HG02571 (cell line): ENCODE measurements around the gene ARMC9.

Experiments
- ATAC-seq: cut with Tn5 transposase; IDR thresholded peaks from one replicate; pipeline ENCODE4 v1.9.1; 2021; ENCODE audit warnings: mild to moderate bottlenecking, moderate library complexity; ENCODE audit not compliant: unreplicated experiment

ARMC9 gene

GRCh38 chr2:231308219-231308618 is 109.8 kb downstream of the ARMC9 start:
- no peak for ATAC-seq

DNA sequence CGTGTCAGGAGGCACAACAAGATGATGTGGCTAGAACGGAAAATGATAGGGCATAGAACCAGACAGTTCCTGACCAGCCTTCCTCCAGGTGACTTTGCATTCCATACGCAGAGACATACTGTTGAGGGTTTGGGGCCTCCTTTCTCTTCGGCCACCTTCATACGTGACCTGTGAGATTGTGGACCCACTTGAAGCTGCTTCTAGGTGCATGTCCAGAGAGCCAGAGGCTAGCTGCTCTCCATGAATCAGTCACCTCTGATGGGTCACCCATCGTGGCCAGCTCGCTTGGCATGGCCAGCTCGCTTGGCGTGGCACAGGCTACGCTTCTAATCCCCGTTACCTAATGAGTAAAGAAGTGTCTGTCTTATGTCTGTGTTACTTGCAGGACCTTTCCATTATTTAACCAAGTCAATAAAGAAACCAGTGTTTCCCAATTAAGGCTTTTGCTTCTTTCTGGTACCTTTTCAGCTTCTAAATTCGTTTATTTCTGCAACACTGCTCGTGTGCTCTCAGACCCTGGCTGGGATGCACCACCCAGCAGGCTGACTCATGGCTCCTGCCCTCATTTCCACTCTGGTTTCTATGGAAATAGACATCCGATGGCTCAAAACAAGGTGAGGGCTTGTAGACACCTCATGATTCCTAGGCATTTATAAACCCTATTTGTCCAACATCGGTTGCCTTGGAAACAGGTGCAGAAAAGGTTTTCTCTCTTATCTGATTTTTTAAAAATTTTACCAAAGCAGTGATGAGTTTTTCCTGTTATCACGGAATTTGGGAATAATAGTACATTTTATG is 110.4 kb downstream of the ARMC9 start:
- ATAC-seq, result no peak

DNA sequence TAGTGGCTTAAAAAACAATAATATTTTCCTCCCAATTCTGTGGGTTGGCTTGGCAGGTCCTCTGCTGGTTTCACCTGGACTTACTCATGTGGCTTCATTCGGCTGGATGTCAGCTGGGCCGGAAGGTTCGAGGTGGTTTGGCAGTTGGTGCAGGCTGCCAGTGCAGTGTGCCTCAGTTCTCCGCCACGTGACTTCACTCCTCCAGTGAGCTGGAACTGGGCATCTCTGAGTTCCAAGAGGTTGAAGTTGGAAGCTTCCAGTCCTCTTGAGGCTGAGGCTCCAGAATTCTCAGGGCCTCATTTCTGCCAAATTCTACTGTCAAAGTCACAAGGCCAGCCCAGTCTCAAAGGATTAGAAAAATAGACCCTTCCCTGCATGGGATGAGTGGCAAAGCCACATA is 113.6 kb downstream of the ARMC9 start:
- ATAC-seq, result no peak

DNA sequence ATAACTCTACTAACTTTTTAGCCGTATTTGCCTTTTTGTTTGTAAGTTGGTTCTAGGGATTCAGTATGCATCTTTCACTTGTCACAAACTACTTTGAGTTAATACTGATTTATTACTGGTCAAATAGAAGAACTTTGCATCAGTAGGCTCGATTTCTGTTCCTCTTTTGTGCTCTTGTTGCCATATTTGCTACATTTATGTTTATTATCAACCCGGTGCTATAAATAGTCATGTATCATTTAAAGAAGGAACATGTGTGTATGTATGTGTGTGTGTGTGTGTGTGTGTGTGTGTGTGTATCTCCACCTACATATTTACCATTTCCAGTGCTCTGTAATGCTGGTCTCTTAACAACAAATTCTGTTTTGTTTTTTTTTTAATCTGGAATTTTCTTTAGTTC is 117.5 kb downstream of the ARMC9 start:
- no peak for ATAC-seq

GRCh38 chr2:231317579-231317978 is 119.1 kb downstream of the ARMC9 start:
- no peak for ATAC-seq

GRCh38 chr2:231318436-231318835 is 120.0 kb downstream of the ARMC9 start:
- no peak for ATAC-seq

GRCh38 chr2:231318954-231319353 is 120.5 kb downstream of the ARMC9 start:
- no peak for ATAC-seq

- no peak for ATAC-seq
Observed at GRCh38 chr2:231319867-231320266, 121.4 kb downstream of the ARMC9 start.

DNA sequence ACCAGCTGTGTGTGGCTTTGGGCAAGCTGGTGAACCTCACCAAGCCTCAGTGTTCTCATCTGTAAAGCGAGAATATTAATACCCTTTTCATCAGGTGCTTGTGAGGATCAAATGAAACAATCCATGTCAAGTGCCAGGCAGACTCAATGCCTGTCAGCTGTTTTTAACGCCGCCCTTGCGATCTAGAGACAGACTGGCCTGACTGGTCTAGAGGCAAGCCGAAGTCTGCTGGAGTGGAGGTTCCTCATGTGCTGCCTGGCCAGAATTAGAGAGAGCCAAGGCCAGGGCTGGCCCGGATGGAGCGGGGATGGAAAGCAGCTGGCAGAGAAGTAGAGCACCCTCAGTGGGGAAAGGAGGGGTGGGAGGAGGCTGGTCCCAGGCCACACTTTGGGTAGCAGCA is 122.6 kb downstream of the ARMC9 start:
- no peak for ATAC-seq

DNA sequence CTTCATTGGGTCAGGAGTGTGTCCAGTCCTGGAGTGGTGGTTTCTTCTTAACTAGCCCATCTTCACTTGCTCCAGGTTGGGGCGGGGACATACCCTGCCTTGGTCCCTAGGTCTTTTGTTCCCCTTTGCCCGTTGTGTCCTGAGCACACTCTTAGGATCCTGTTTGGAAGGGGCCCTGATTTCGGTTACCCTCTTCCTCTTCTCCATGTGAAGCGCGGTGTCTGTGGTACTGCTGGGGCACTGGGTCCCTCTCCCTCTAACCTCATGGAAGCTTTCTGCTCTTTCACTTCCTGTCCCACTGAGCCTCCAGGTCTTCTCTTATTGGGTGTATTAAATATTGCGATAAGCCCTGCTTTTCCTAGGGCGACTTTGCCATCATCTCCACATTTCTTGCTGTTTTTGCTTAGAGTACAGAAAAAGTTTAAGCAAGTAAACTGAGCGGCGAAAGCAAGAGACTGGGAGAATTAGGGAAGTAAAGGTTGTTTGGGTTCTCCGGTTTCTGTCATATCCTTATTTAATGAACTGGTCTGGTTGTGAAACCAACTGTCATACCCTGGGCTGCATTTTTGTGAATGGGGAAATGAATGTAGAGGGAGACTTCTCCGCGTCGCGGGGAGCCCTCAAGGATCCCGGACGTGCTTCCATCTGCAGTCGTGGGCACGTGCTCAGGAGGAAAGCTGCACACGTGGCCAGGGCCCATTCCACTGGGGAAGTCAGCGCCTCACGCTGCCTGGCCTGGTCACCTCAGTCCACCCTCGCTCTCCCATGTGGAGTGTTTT is 123.3 kb downstream of the ARMC9 start:
- no peak for ATAC-seq

- ATAC-seq, result no peak
Observed at GRCh38 chr2:231323316-231323715, 124.9 kb downstream of the ARMC9 start.

GRCh38 chr2:231325826-231326225 is 127.4 kb downstream of the ARMC9 start:
- no peak for ATAC-seq

- ATAC-seq, result no peak
Observed at GRCh38 chr2:231326404-231326803, 128.0 kb downstream of the ARMC9 start.

- ATAC-seq, result no peak
Observed at GRCh38 chr2:231330311-231330710, 131.9 kb downstream of the ARMC9 start.

DNA sequence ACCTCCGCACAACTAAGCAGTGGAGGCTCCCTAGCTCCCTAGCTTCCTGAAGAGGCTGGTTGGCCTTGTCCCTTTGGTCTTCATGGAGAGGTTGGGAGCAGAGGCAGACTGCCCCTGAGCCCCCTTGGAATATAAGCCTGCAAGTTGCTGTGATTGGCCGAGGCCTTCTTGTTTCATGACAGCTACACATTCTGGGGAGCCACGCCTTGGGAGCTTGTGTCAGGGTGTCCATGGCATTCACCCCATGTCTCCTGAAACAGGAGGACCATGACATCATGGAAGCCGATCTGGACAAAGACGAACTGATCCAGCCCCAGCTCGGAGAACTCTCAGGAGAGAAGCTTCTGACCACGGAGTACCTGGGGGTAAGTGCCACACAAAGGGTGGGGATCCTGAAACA is 133.1 kb downstream of the ARMC9 start:
- no peak for ATAC-seq

DNA sequence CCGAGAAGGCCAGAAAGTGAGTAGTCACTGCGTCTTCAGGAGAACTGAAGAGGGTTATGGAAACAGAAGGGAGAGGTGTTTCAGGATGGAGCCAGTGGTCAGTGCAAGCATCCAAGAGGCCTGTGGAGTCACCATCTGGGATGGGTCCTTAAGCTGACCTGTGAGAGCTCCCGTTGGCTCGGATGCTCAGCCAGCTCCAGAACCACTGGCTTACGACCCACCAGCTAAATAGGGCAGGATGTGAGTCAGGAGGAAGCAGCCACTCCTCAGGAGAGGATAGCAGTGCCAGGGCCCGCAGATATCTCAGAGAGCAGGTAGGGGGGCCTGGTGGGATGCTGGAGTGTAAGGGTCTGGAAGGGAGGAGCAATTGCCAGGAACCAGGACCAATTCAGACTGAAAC is 134.0 kb downstream of the ARMC9 start:
- no peak for ATAC-seq

DNA sequence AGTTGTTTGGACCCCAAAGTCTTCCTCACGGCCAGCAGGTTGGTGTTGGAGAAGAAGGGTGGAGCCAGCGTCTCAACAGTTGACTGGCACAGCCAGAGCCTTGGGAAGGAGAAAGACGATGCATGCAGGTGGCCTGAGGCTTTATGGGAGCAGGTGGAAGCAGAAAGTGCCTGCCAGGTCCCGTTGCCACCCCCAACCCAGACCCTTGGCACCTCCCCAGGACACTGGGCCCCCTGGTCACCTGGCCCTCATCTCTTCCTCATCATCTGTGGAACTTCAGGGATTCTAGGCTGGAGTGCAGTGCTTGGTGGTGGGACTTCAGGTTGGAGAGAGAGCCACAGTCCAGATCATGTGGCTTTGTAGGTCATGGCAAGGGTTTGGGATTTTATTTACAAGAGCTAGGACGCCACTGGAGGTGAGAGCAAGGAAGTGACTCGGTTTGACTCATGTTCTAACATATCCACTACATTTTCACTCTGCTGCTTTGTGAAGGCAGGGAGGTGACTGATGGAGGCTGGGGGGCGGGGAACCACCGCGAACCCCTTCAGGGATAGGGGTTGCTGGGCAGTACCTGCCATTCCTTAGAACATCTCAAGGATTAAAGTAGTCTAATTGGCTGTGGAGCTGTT is 134.6 kb downstream of the ARMC9 start:
- ATAC-seq, result no peak

DNA sequence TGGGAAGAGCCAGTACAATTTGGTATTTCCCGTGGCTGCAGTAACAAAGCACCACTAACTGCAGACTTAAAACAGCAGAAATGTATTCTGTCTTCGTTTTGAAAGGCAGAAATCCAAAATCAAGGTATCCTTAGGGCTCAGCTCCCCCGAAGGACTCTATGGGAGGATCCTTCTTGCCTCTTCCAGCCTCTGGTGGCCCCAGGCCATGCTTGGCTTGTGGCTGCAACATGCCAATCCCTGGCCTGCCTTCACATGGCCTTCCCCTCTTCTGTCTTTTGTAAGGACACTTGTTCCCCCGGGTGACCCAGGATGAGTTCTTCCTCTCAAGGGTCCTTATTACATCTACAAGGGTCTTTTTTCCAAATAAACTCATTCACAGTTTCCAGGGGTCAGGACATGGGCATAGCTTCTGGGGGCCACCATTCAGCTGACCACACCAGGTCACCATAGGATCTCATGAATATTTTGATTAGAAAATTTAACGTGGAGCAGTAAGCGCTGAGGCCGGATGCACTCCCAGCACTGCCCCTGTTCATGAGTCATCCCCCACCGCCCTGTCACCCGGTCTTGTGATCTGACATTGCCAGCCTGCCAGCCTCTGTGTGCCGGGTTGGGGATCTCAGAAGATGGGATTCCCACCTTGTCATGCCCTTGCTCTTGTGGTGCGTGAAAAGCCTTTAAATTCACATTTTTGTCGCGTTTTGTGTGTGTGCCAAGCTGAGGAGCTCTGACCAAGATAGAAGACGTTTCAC is 135.9 kb downstream of the ARMC9 start:
- ATAC-seq, result no peak

GRCh38 chr2:231334981-231335380 is 136.6 kb downstream of the ARMC9 start:
- ATAC-seq, result no peak

GRCh38 chr2:231335591-231335990 is 137.2 kb downstream of the ARMC9 start:
- no peak for ATAC-seq

GRCh38 chr2:231336236-231336635 is 137.8 kb downstream of the ARMC9 start:
- ATAC-seq, result no peak
